Effector memory CD4-positive, alpha-beta T cell (primary cell): Measurements from ENCODE around the gene SALL2.
A peak's percentile ranks its signal among the peaks of the same experiment; 100 is the strongest.
"Not testable (repeated sequence)": the region's sequence is repeated elsewhere in the genome, so short reads cannot be mapped to it uniquely, and the experiment has no call there.

Experiments used
- DNase-seq, 3 donors: peaks; one replicate each; pipeline ENCODE4 v3.0.0-alpha.2; 2020
- H3K27ac ChIP-seq: 2 replicates; pipeline ENCODE4 v1.7.0; 2013; ENCODE audit warnings: mild to moderate bottlenecking, low read length, moderate library complexity; ENCODE audit not compliant: insufficient read depth, poor library complexity, severe bottlenecking
- H3K27me3 ChIP-seq: replicated peaks from 2 replicates; pipeline ENCODE4 v1.7.0; 2013; ENCODE audit warnings: mild to moderate bottlenecking, low read length; ENCODE audit not compliant: insufficient read depth, control insufficient read depth, poor library complexity, severe bottlenecking
- H3K36me3 ChIP-seq: 2 replicates; pipeline ENCODE4 v1.7.0; 2013; ENCODE audit warnings: mild to moderate bottlenecking, low read length, moderate library complexity; ENCODE audit not compliant: control insufficient read depth, insufficient read depth
- H3K4me1 ChIP-seq: 2 replicates; pipeline ENCODE4 v1.7.0; 2013; ENCODE audit warnings: low read length, mild to moderate bottlenecking; ENCODE audit not compliant: control insufficient read depth, insufficient read depth, poor library complexity, severe bottlenecking
- H3K4me3 ChIP-seq: 2 replicates; pipeline ENCODE4 v1.7.0; 2013; ENCODE audit warnings: low read length, low read depth, mild to moderate bottlenecking; ENCODE audit not compliant: insufficient read depth, poor library complexity, severe bottlenecking
- H3K9me3 ChIP-seq: 2 replicates; pipeline ENCODE4 v1.7.0; 2013; ENCODE audit warnings: mild to moderate bottlenecking, low read length, moderate library complexity; ENCODE audit not compliant: control insufficient read depth
- total RNA-seq, 3 donors: gene quantifications; one replicate each; lab custom pipeline; 2026; lab: John Stamatoyannopoulos, UW

The SALL2 gene
- total RNA-seq = 1.3 to 3.3 (median 2.2) reads per million in 3 donors

GRCh38 chr14:21525962-21526671 is at the start of gene SALL2:
SALL2 (minus strand) TSS chr14:21526346; CDS start chr14:21526127, 219 bp downstream.
- Histone ChIP-seq H3K9me3 (no peaks in the 10 kb centered on the region), H3K4me3 (peak within 1 kb of the TSS; percentile 79), H3K27ac (peak within 1 kb of the TSS; percentile 51), H3K27me3 (no peaks in the 10 kb centered on the region), H3K36me3 (no peaks in the 10 kb centered on the region), H3K4me1 (peaks cover 14% of the 10 kb centered on the region)
- peak; percentile 32 to 57 (median 52) for DNase-seq

GRCh38 chr14:21575661-21576060 is 49.5 kb upstream of the SALL2 start:
- Histone ChIP-seq H3K4me3 (no peak overlapping the region), H3K9me3 (no peaks in the 10 kb centered on the region), H3K27ac (no peak overlapping the region), H3K27me3 (no peaks in the 10 kb centered on the region), H3K4me1 (no peaks in the 10 kb centered on the region), H3K36me3 (no peaks in the 10 kb centered on the region)
- DNase-seq = no peak

- H3K27ac ChIP-seq = no peak overlapping the region
- H3K4me1 ChIP-seq = no peaks in the 10 kb centered on the region
- no peak for DNase-seq
- H3K4me3 ChIP-seq = no peak overlapping the region
- H3K9me3 ChIP-seq = no peaks in the 10 kb centered on the region
- no peaks in the 10 kb centered on the region for H3K36me3 ChIP-seq
- no peaks in the 10 kb centered on the region for H3K27me3 ChIP-seq
Measured at GRCh38 chr14:21572604-21573003, 46.5 kb upstream of the SALL2 start.

- no peaks in the 10 kb centered on the region for H3K27me3 ChIP-seq
- H3K4me1 ChIP-seq = no peaks in the 10 kb centered on the region
- H3K36me3 ChIP-seq = no peaks in the 10 kb centered on the region
- H3K4me3 ChIP-seq = no peak overlapping the region
- DNase-seq = no peak
- H3K27ac ChIP-seq = no peak overlapping the region
- H3K9me3 ChIP-seq = no peaks in the 10 kb centered on the region
Measured at GRCh38 chr14:21558703-21559170, 32.6 kb upstream of the SALL2 start.

GRCh38 chr14:21557084-21557901 is 31.1 kb upstream of the SALL2 start:
- Histone ChIP-seq H3K36me3 (no peaks in the 10 kb centered on the region), H3K27ac (no peak overlapping the region), H3K4me3 (peak overlapping the region; percentile 28), H3K4me1 (no peaks in the 10 kb centered on the region), H3K27me3 (no peaks in the 10 kb centered on the region), H3K9me3 (no peaks in the 10 kb centered on the region)
- peak; percentile 33 to 68 (median 38) for DNase-seq

- H3K36me3 ChIP-seq = no peaks in the 10 kb centered on the region
- H3K9me3 ChIP-seq = no peaks in the 10 kb centered on the region
- H3K27me3 ChIP-seq = no peaks in the 10 kb centered on the region
- H3K4me3 ChIP-seq = no peak overlapping the region
- DNase-seq = no peak
- no peak overlapping the region for H3K27ac ChIP-seq
- no peaks in the 10 kb centered on the region for H3K4me1 ChIP-seq
Measured at GRCh38 chr14:21556378-21557083, 30.4 kb upstream of the SALL2 start.

GRCh38 chr14:21553266-21553665 is 27.1 kb upstream of the SALL2 start:
- DNase-seq = no peak
- Histone ChIP-seq H3K4me1 (no peaks in the 10 kb centered on the region), H3K27ac (no peak overlapping the region), H3K4me3 (no peak overlapping the region), H3K27me3 (no peaks in the 10 kb centered on the region), H3K9me3 (no peaks in the 10 kb centered on the region), H3K36me3 (no peaks in the 10 kb centered on the region)

GRCh38 chr14:21544588-21544987 is 18.4 kb upstream of the SALL2 start:
- not testable (repeated sequence) for DNase-seq, H3K4me3 ChIP-seq, H3K27me3 ChIP-seq, H3K9me3 ChIP-seq, H3K36me3 ChIP-seq, H3K27ac ChIP-seq, H3K4me1 ChIP-seq

GRCh38 chr14:21543963-21544362 is 17.8 kb upstream of the SALL2 start:
- DNase-seq = no peak
- H3K4me1 ChIP-seq = no peaks in the 10 kb centered on the region

More at GRCh38 chr14:21543963-21544362, 17.8 kb upstream of the SALL2 start:
- no peaks in the 10 kb centered on the region for H3K36me3 ChIP-seq
- H3K27ac ChIP-seq = no peak overlapping the region
- no peaks in the 10 kb centered on the region for H3K9me3 ChIP-seq
- no peak overlapping the region for H3K4me3 ChIP-seq
- H3K27me3 ChIP-seq = no peaks in the 10 kb centered on the region
